Brain microvascular endothelial cell (primary cell): ENCODE data around the gene EOMES.

Experiments used
- DNase-seq: peaks from one replicate; pipeline ENCODE4 v3.0.0-alpha.2; 2020
- H3K27ac ChIP-seq: fragments of 250-450 bp; sonication (Bioruptor Pico); 2 replicates; pipeline ENCODE4 v1.5.1; 2020; ENCODE audit warnings: mild to moderate bottlenecking, moderate library complexity
- H3K27me3 ChIP-seq: fragments of 250-450 bp; sonication (Bioruptor Pico); replicated peaks from 2 replicates; pipeline ENCODE4 v1.5.1; 2020; ENCODE audit warnings: mild to moderate bottlenecking
- H3K36me3 ChIP-seq: fragments of 250-450 bp; sonication (Bioruptor Pico); replicated peaks from 2 replicates; pipeline ENCODE4 v1.5.1; 2020; ENCODE audit warnings: mild to moderate bottlenecking
- H3K4me3 ChIP-seq: 2 replicates; pipeline ENCODE4 v1.5.1; 2011; ENCODE audit warnings: low read depth, mild to moderate bottlenecking, control low read depth, low read length, moderate library complexity
- CTCF ChIP-seq: IDR thresholded peaks from 2 replicates; pipeline ENCODE4 v1.5.1; 2011; ENCODE audit warnings: low read depth, mild to moderate bottlenecking, moderate library complexity, low read length, control low read depth, inconsistent platforms; ENCODE audit errors: missing control alignments
- in situ Hi-C: cut with HindIII; loops from 2 replicates; pipeline ENCODE4 v1.10.0; 2017; ENCODE audit warnings: low sequenced_read_pairs, low pct_ligation_motif_present

Gene EOMES

GRCh38 chr3:27714692-27715453 is 7.2 kb downstream of the EOMES start:
- peaks cover 78% of the 10 kb centered on the region for H3K27me3 ChIP-seq

GRCh38 chr3:27714146-27714526 is 8.0 kb downstream of the EOMES start:
- in situ Hi-C loops: no loop called here
- TF ChIP-seq CTCF: no peak
- H3K27me3 ChIP-seq: peaks cover 71% of the 10 kb centered on the region
- no peak overlapping the region for H3K4me3 ChIP-seq
- no peaks in the 10 kb centered on the region for H3K36me3 ChIP-seq
- H3K27ac ChIP-seq: no peak overlapping the region
- no peak for DNase-seq

More at GRCh38 chr3:27714692-27715453, 7.2 kb downstream of the EOMES start:
- no peak for TF ChIP-seq CTCF
- no peaks in the 10 kb centered on the region for H3K36me3 ChIP-seq
- no peak overlapping the region for H3K27ac ChIP-seq
- in situ Hi-C loops: no loop called here
- H3K4me3 ChIP-seq: no peak overlapping the region
- DNase-seq: no peak

- Histone ChIP-seq H3K4me3 (peak overlapping the region; percentile 58), H3K27ac (no peak overlapping the region), H3K27me3 (peaks cover 67% of the 10 kb centered on the region), H3K36me3 (no peaks in the 10 kb centered on the region)
- in situ Hi-C loops: no loop called here
- no peak for DNase-seq
- TF ChIP-seq CTCF: no peak
These were observed 8.5 kb downstream of the EOMES start for GRCh38 chr3:27713435-27714145.

- TF ChIP-seq CTCF: no peak
- H3K36me3 ChIP-seq: no peaks in the 10 kb centered on the region
- peaks cover 62% of the 10 kb centered on the region for H3K27me3 ChIP-seq
- no peak for DNase-seq
- peak overlapping the region; percentile 58 for H3K4me3 ChIP-seq
- H3K27ac ChIP-seq: no peak overlapping the region
- in situ Hi-C loops: no loop called here
These were observed 9.1 kb downstream of the EOMES start for GRCh38 chr3:27713078-27713423.

- peak; percentile 78 for DNase-seq
- Histone ChIP-seq H3K27ac (no peak overlapping the region), H3K36me3 (no peaks in the 10 kb centered on the region), H3K27me3 (peaks cover 56% of the 10 kb centered on the region), H3K4me3 (peak overlapping the region; percentile 58)
- peak; percentile 86 for TF ChIP-seq CTCF
- in situ Hi-C loops: no loop called here
These were observed 9.7 kb downstream of the EOMES start for GRCh38 chr3:27712136-27713077.
